ENCODE data around the gene CEP68. TPM values are rescaled to one million over a fixed set of nuclear protein-coding genes. Genes with fewer than 3 reads are reported as not detected.
"Not testable (repeated sequence)": the region's sequence is repeated elsewhere in the genome, so short reads cannot be mapped to it uniquely, and the experiment has no call there.

CEP68 gene
- total RNA-seq, 1 donor from 2014 or later: 20.8 TPM

GRCh38 chr2:65129286-65129825 lies 73.1 kb downstream of the CEP68 start:
- no peak for DNase-seq (ENCODE audit: extremely low read depth, low read depth, low spot score)

- DNase-seq (ENCODE audit: extremely low read depth, low read depth, low spot score): peak; percentile 91
Observed at GRCh38 chr2:65129826-65130663, 73.8 kb downstream of the CEP68 start, which contains the start of gene RAB1A. RAB1A (minus strand) TSS chr2:65130106; CDS start chr2:65129915, 191 bp downstream.

- no peak for DNase-seq (ENCODE audit: extremely low read depth, low read depth, low spot score)
Observed at GRCh38 chr2:65130664-65131175, 74.5 kb downstream of the CEP68 start.

DNA sequence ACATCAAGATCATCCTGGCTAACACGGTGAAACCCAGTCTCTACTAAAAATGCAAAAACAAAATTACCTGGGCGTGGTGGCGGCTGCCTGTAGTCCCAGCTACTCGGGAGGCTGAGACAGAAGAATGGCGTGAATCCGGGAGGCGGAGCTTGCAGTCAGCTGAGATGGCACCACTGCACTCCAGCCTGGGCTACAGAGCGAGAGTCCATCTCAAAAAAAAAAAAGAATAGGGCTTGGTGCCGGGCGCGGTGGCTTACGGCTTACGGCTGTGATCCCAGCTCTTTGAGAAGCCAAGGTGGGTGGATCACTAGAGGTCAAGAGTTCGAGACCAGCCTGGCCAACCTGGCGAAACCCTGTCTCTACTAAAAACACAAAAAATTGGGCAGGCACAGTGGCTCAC lies 76.7 kb downstream of the CEP68 start:
- not testable (repeated sequence) for DNase-seq (ENCODE audit: extremely low read depth, low read depth, low spot score)

GRCh38 chr2:65133626-65134025 lies 77.4 kb downstream of the CEP68 start:
- DNase-seq (ENCODE audit: extremely low read depth, low read depth, low spot score): no peak

GRCh38 chr2:65134158-65134557 lies 77.9 kb downstream of the CEP68 start:
- DNase-seq (ENCODE audit: extremely low read depth, low read depth, low spot score): no peak

DNA sequence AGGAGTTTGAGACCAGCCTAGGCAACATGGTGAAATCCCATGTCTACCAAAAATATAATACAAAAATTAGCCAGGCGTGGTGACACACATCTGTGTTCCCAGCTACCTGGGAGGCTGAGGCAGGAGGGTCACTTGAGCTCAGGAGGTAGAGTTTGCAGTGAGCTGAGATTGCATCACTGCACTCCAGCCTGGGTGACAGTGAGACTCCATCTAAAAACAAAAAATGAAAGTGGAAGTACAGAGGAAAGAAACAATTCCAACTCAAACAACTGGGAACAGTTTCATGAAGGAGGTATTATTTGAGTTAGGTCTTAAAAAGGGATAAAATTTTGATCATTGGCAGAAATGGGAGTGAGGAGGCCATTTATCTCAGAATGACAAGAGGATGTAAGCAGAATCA lies 80.0 kb downstream of the CEP68 start:
- DNase-seq (ENCODE audit: extremely low read depth, low read depth, low spot score): no peak

Other genes with a start within 250 kb of the CEP68 start
- gene SLC1A4, start 67.0 kb upstream of the CEP68 start, total RNA-seq: 10.9 and 24.0 TPM in 2 replicates
- 126 and 143 TPM in 2 replicates for gene RAB1A, start 73.7 kb downstream of the CEP68 start, total RNA-seq
- gene ACTR2, start 171.4 kb downstream of the CEP68 start, total RNA-seq: 161 and 190 TPM in 2 replicates